Tongue (tissue), 2 donors: Measurements from ENCODE around the gene APOL4. TPM values are rescaled to one million over a fixed set of nuclear protein-coding genes. Genes with fewer than 3 reads are reported as not detected.
"Not testable (repeated sequence)": the region's sequence is repeated elsewhere in the genome, so short reads cannot be mapped to it uniquely, and the experiment has no call there.

Experiments
- DNase-seq: peaks from one replicate; pipeline ENCODE4 v3.0.0-alpha.2; 2015
- total RNA-seq: library from RNA; depleted of rRNA; stranded (reverse); fragments of >200 nt; gene quantifications from one replicate; pipeline ENCODE4 v1.2.3, GENCODE V29; 2014

APOL4 gene
- total RNA-seq, 1 donor from 2014 or later: 19.8 TPM

DNA sequence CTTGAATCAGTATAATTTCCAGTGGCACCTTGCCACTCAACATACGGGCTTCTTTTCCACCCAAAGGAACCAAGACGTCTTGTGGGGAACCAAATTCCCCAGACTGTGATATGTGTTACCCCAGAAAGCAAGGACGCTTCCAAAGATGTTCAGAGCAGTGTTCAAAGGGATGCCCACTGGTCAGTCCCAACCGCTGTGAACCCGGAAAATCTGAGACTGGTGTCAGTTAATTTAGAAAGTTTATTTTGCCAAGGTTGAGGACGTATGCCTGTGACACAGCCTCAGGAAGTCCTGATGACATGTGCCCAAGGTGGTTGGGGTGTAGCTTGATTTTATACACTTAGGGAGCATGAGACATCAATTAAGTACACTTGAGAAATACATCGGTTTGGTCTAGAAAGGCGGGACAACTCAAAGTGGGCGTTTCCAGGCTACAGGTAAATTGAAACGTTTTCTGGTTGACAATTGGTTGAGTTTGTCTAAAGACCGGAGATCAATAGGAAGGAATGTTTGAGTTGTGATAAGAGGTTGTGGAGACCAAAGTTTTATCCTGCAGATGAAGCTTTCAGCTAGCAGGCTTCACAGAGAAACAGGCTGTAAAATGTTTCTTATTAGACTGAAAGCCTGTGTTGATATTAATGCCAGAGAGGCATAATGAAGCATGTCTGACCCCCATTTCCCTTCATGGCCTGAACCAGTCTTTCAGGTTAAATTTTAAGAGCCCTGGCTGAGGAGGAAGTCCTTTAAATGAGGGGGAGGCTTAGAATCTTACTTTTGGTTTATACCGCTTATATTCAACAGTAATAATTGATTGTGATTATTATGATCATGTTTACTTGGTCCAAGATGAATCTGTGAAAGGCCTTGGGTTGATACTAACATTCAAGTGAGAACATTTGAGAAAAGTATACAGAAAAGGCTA, 47.8 kb downstream of the APOL4 start:
- no peak for DNase-seq

DNA sequence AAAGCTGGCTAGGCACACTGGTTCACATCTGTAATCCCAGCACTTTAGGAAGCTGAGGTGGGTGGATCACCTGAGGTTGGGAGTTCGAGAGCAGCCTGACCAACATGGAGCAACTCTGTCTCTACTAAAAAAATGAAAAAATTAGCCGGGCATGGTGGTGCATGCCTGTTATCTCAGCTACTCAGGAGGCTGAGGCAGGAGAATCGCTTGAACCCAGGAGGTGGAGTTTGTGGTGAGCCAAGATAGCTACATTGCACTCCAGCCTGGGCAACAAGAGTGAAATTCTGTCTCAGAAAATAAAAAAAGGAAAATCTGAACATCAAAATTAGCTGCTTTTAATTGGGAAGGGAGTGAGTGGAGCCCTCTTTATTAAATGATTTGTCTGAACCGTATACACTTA, 48.8 kb downstream of the APOL4 start:
- not testable (repeated sequence) for DNase-seq

DNA sequence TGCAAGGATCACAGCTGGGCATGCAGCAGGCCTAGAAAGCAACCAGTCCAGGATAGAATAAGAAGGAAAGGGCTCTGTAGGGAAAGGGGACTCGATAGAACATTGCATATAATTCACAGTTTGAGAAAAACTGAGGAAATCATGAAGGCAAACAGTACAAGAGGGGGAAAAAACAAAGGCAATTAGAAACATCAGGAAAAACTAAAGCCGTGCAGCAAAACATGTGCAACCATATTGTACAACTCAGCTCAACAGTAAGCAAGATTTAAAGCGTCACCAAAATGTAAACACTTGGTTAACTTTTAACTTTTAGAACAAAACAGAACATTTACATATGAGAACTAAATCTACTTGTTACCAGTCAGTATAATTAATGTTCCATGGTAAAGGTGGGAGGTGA, 49.5 kb downstream of the APOL4 start:
- no peak for DNase-seq

DNA sequence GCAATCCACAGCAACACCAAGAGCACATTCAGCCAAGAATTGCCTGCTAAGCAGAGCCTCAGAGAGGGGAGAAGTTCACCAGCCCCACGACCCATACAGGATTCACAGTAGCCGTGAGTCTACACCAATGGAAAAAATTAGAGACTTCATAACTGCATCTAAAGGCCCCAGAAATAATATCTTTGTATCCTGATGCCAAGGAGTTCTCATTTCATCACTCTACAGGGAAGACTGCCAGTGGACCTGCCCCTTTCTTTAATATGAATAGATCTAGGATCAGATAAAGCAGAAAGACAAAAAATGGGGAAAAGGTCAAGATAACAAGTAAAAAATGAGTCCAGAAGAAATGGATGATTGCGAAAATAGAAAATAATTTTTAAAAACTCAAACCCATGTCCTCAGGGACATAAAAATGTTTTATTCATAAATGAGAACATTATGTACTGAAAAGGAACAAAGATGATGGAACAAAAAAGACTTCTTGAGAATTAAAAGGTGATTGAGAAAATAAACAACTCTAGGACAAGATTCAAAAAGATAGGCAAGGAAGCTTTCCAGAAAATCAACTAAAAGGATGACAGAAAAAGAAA, 50.5 kb downstream of the APOL4 start:
- no peak for DNase-seq

DNA sequence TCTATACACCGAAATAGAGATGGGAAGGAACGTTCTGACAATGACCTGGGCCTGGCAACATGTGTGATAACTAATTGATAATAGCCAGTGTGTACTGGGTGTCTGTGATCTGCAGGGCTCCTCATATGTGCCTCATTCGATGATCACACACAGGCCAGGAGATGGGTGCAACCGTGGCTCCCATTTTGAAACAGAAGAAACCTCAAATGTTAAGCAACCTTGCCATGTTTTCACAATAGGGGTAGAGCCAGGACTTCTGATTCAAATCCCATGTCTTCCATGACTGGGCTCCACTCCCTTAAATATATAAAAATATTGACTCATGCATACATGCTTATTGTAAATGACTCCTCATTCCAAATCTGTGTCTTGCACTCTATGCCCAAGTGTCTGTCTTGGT, 52.2 kb downstream of the APOL4 start:
- DNase-seq: no peak

DNA sequence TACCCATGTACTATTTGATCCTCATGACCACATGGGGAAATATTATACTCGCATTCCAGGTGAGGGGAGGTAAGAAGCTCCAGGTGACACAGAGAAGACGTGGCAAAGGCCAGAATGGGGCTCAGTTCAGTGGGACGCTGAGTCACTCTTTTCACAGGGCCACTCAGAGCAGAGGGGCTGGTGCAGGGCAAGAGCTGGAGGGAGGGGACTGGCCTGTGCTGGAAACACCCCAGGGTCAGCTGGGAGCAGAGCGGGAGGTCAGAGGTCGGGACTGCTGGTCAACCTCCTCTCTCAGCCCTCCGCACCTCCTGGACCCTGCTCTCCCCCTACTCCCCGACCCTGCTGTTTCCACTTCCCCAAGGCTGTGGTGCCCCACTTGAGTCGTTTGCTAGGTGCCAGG, 53.2 kb downstream of the APOL4 start:
- no peak for DNase-seq

DNA sequence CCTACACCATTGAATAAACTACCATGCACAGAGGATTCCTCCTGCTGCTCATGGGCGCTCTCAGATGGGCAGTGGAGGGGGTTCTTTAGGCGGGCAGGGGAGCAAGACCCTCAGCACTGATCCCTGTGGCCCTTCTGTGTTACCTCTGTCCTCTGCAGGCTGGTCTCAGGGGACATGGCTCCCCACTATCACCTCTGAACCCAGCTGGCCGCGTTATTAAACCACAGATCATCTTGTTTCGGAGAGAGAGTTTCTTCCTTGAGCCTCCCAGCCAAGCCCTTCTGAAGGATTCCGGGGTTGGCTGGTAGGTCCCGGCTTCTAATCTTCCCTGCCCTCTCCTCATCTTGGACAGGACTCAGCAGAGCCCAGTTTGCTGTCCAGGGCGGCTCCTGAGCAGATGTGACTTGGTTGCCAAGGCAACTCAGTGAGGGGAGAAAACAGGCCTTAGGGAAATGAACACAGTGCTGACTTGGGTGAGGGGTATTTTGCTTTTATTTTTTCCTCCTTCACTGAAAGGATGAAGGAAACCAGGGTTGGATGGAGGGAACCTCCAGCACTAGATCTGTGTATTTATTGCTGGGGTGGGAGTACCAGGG, 54.3 kb downstream of the APOL4 start:
- DNase-seq: no peak

DNA sequence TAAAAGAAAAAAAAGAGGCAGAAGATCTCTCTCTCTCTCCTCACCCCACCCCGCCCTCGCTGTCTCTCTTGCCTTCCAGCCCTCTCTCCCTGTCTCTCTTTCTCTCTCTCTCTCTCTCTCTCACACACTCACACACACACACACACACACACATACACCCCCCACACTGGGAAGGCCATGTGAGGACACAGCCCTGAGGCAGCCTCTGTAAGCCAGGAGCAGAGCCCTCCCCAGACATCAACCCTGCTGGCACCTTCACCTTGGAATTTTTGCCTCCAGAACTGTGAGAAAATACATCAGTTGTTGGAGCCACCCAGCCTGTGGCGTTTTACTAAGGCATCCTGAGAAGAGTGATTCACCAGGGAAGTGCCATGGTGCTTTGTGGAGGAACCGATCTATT, 55.7 kb downstream of the APOL4 start:
- no peak for DNase-seq

DNA sequence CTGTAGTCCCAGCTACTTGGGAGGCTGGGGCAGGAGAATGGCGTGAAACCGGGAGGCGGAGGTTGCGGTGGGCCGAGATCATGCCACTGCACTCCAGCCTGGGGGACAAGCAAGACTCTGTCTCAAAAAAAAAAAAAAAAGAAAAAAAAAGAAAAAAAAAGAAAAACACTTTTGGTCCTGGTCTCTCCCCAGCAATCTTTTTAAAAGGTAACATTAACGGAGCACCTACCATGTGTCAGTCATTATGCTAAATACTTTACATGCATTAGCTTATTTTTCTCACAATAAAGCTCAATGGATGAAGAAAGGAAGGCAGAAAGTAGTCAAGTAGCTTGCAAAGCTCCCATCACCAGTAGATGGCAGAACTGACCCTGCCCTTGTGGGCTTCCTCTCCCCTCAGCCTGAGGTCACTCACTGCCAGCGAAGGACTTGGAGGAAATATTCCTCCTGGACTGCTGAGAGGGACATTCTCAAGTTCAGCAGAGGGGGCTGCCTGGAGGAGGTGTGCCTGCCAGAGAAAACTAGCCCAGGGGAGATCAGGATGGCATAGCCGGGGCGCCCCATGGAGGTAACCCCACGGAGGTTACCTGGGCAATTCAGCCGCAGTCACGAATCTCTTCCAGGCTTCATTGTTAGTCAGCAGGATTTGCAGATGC, 56.6 kb downstream of the APOL4 start:
- DNase-seq: peak; percentile 79

DNA sequence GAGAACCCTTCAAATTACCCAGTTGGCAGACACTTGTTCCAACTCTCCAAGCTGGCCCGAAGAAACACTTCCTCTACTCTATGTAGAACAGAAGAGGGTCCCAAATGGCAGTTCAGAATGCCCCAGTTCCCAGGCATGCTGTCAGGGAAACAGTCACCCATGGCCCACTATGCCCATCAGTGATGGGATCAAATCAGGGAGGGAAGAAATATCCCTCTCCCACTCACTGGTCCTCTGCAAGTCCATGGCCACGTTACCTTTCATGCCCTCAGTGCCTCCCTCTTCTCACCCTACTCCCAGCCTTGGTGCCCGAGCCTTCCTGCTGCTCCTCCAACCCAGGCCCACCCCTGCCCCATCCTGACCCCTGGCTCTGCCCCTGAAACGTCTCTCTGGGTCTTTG, 57.7 kb downstream of the APOL4 start:
- no peak for DNase-seq

DNA sequence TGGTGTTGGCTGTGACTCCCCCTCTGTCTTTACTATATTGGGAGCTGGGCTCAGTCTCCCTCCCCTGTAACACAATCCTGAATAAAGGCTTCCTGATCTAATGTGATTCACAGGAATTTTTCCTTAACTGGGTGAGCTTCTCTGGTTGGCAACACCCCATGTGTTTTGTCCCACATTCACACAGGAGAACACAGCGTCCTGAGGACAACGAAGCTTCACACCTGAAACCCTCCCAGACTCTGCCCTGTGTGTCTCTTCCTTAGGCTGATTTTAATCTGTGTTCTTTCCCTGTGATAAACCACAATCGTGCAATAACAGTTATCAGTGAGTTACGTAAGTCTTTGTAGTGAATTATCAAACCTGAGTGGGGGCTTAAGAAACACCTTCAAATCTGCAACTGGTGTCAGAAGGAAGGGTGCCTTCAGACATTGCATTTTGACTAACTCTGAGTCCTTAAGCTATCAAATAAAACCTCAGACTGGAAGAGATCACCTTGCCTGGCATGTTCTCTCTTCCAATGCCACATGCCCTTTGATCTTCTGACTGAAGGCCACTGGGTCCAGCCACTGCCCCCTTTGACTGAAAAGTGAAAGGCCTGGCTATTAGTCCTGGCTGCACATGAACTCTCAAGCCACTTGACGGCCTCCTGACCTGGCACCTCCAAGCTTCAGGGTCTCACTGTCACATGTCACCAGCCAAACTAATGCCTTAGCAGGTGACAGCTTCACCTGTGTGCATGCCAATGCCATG, 58.4 kb downstream of the APOL4 start:
- no peak for DNase-seq

DNA sequence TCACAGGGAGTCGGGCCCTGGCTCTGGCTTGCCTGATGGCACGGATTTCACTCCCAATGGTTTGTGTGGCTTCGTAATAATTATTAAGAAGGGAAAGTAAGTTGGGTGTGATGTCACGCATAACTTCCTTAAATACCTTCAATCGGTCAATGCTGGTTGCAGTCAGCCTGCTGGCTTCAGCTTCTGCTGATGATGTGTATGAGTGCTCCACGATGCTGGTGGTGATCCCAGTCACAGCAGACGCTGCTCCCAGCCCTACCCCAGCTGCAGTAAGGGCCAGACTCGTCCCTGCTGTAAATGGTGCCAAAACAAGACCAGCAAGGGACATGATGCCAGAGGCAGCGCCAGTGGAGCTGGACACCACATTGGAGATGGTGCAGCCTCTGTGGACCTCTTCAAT, 60.1 kb downstream of the APOL4 start:
- no peak for DNase-seq

Other genes with a start within 250 kb of the APOL4 start
- gene RBFOX2, start 173.0 kb downstream of the APOL4 start, total RNA-seq: 269 TPM
- 17.1 TPM for gene APOL3, start 41.1 kb downstream of the APOL4 start, total RNA-seq
- 22.9 TPM for gene APOL2, start 37.7 kb upstream of the APOL4 start, total RNA-seq
- gene APOL1, start 51.3 kb upstream of the APOL4 start, total RNA-seq: 7.9 TPM
- gene MYH9, start 186.2 kb upstream of the APOL4 start, total RNA-seq: 242 TPM